LNCaP clone FGC (cell line): ENCODE measurements around the gene CLEC1B.
"Not testable (repeated sequence)": the region's sequence is repeated elsewhere in the genome, so short reads cannot be mapped to it uniquely, and the experiment has no call there.

Source experiments
- DNase-seq: peaks from one replicate; pipeline ENCODE4 v3.0.0-alpha.2; 2011; ENCODE audit warnings: low read depth
- H3K4me3 ChIP-seq: 2 replicates; pipeline ENCODE4 v1.5.1; 2011; ENCODE audit warnings: mild to moderate bottlenecking, low read depth, low read length, control low read depth
- TF ChIP-seq, protein P1 (sequence below): IDR thresholded peaks from 2 replicates; pipeline ENCODE4 v1.5.1; 2012; ENCODE audit warnings: mild to moderate bottlenecking; ENCODE audit not compliant: control insufficient read depth, insufficient read depth; ENCODE audit errors: extremely low read depth

Gene CLEC1B

DNA sequence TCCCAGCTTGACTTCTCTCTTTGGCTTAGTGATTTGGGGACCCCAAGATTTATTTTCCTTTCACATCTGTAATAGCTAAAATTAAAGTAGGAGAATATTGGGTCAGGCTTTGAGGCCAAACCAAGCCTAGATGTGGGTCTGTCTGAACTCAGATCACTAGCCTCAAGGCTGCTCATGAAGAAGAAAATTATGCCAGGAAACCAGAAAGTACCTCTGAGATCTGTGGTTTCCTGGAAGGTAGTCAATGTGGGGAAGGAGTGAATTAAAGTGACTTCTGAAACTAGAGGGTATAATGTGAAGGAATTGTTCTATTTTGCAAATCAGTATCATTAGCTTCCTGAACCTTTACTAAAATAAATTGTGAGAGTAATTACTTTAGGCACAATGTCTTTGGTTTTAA, 41.1 kb downstream of the CLEC1B start:
- no peak overlapping the region for H3K4me3 ChIP-seq
- TF ChIP-seq, protein P1, sequence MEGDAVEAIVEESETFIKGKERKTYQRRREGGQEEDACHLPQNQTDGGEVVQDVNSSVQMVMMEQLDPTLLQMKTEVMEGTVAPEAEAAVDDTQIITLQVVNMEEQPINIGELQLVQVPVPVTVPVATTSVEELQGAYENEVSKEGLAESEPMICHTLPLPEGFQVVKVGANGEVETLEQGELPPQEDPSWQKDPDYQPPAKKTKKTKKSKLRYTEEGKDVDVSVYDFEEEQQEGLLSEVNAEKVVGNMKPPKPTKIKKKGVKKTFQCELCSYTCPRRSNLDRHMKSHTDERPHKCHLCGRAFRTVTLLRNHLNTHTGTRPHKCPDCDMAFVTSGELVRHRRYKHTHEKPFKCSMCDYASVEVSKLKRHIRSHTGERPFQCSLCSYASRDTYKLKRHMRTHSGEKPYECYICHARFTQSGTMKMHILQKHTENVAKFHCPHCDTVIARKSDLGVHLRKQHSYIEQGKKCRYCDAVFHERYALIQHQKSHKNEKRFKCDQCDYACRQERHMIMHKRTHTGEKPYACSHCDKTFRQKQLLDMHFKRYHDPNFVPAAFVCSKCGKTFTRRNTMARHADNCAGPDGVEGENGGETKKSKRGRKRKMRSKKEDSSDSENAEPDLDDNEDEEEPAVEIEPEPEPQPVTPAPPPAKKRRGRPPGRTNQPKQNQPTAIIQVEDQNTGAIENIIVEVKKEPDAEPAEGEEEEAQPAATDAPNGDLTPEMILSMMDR: no peak
- DNase-seq: no peak

DNA sequence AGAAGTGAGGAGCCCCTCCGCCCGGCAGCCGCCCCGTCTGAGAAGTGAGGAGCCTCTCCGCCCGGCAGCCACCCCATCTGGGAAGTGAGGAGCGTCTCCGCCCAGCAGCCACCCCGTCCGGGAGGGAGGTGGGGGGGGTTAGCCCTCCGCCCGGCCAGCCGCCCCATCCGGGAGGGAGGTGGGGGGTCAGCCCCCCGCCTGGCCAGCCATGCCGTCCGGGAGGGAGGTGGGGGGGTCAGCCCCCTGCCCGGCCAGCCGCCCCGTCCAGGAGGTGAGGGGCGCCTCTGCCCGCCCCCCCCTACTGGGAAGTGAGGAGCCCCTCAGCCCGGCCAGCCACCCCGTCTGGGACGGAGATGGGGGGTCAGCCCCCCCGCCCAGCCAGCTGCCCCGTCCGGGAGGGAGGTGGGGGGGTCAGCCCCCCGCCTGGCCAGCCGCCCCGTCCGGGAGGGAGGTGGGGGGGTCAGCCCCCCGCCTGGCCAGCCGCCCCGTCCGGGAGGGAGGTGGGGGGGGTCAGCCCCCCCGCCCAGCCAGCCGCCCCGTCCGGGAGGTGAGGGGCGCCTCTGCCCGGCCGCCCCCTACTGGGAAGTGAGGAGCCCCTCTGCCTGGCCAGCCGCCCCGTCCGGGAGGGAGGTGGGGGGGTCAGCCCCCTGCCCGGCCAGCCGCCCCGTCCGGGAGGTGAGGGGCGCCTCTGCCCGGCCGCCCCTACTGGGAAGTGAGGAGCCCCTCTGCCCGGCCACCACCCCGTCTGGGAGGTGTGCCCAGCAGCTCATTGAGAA, 45.8 kb downstream of the CLEC1B start:
- DNase-seq, H3K4me3 ChIP-seq: not testable (repeated sequence)

DNA sequence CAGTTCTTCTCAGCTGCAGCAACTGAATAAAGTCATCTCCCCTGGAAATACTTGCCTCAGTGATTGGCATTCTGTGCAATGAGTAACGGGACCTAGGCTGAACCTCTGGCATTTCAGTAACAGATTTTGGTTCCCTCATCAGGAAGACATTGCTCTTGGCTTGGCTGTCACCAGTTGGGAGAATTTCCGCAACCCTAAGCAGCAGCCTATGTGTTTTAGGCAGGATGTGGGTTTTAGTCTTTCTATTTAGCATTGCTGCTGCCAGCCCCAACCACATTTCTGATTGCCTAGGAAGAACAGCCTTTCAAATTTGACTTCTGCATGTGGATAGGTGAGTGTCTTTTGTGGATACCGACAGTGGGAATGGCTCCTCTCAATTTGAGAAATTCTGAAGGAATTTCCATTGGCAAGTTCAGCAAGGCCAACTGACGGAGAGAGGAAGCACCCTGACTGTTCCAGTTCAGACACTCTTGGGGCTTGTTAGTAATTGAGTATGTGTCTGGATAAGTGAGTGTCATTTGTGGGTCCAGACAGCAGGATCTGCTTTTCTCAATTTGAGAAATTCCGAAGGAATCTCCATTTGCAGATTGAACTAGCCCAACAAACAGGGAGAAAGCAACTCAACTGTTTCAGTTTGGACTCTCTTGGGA, 47.8 kb downstream of the CLEC1B start:
- TF ChIP-seq, protein P1: no peak
- no peak for DNase-seq
- H3K4me3 ChIP-seq: no peak overlapping the region

DNA sequence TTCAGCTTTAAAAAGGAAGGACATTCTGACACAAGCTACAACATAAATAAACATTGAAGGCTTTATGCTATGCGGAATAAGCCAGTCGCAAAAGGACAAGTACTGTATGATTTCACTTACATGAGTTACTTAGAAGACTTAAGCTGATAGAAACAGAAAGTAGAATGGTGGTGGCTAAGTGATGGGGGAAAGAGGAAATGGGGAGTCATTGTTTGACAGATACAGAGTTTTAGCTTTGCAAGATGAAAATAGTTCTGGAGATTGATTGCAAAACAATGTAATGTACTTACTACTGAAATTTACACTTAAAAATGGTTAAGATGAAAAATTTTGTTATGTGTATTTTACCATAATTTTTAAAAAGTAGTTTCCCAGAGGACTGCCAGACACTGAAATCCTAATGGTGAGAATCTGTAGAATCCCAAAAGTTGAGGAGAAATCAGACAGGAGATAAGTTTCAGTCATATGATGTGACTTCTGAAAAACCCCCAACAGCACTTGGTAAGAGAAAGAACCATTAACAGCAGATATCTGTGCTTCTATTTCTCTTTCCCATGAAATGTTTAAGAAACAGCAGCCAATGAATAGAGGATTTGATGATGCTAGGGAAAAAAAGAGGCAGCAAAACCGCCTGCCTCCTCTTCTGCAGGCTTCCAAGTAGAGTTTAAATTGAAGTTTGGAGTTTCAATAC, 50.2 kb downstream of the CLEC1B start:
- no peak overlapping the region for H3K4me3 ChIP-seq
- TF ChIP-seq, protein P1: no peak
- no peak for DNase-seq

DNA sequence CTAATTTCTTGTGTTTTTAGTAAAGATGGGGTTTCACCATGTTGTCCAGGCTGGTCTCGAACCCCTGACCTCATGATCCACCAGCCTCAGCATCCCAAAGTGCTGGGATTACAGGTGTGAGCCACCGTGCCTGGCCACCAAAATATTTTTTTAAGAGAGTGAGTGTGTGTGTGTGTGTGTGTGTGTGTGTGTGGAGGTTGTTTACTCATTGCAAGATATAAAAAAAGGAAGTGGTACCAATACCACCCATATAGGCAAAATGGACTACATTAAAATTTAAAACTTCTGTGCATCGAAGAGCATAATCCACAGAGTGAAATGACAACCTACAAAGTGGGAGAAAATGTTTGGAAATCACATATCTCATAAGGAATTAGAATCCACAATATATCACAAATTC, 51.2 kb downstream of the CLEC1B start:
- TF ChIP-seq, protein P1: no peak

DNA sequence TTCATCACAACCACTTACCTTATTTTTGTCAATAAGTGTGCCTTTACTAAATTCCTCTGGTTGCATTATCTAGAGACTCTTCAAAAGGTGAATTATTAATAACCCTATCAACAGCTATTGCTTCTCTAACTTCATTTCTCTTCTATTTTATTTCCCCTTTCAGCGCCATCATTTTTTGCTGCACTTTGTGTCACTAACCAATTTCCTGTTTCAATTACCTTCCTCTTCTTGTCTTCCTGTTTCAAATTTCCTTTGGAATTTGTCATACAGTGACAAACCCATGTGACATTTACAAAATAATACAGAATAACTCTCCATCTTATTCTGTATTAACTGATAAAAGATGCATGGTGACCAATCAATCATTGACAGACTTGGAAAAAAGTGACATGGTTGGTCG, 54.5 kb downstream of the CLEC1B start:
- H3K4me3 ChIP-seq: no peak overlapping the region
- TF ChIP-seq, protein P1: no peak
- DNase-seq: no peak

More for the DNA sequence above, 51.2 kb downstream of the CLEC1B start:
- no peak for DNase-seq
- no peak overlapping the region for H3K4me3 ChIP-seq

GRCh38 chr12:9943240-9943639, 55.7 kb downstream of the CLEC1B start:
- no peak overlapping the region for H3K4me3 ChIP-seq
- no peak for DNase-seq
- TF ChIP-seq, protein P1: no peak
